IPS DF 4.7 (cell line): Measurements from ENCODE around the gene NAT14.
"Not testable (repeated sequence)": the region's sequence is repeated elsewhere in the genome, so short reads cannot be mapped to it uniquely, and the experiment has no call there.

ENCODE experiments used
- DNase-seq: peaks from one replicate; pipeline ENCODE4 v3.0.0-alpha.2; 2013; ENCODE audit warnings: low spot score; ENCODE audit errors: extremely low read depth

The NAT14 gene

GRCh38 chr19:55502197-55502952 lies 17.4 kb downstream of the NAT14 start:
- no peak for DNase-seq

DNA sequence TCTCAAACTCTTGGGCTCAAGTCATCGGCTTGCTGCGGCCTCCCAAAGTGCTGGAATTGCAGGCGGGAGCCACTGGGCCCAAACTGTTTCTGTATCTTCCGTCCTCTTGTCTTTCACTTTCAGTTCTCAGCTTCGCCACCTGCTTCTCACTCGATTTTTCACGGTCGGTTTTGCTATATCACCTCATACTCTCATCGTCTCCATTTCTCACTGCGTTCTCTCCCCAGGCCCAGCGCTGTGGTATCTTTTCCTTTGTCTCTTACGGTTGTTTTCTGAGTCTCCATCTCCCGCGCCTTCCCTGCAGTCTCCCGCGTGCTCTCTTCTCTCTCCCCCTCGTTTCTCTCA lies 18.1 kb downstream of the NAT14 start:
- no peak for DNase-seq

DNA sequence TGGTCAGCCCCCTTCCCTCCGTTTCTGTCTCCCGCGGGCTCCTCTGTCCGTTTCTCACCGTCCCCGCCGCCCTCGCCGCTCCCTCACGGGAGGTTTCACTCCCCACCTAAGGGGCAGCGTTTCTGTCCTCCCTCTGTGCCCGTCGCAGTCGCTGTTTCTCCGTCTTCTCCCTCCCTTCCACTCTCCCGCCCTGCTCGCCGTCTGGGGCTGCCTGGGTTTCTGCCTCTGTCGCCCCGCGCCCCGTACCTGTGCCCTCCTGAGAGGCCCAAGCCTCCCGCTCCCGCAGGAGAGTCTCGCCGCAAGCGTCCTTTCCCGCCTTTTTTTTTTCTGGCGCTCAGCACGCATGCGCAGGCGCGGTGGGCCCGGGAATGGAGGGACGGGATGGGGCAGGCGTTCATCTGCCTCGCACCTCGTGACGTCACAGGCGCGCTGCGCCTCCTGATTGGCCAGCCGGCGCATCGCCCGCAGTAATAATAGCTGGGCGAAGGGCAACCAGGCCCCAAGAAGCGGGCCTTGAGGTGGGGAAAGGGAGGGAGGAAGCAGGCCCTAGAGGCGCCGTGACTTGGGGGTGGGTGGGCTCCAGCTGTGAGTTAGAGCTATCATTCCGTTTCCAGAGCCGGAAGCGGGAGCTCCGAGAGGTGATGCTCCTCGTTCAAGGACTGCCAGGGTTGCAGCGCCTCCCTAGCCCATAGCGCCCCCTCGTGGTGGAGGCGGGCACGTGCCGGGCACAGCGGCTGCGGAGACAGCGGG lies 18.7 kb downstream of the NAT14 start:
- DNase-seq: no peak

DNA sequence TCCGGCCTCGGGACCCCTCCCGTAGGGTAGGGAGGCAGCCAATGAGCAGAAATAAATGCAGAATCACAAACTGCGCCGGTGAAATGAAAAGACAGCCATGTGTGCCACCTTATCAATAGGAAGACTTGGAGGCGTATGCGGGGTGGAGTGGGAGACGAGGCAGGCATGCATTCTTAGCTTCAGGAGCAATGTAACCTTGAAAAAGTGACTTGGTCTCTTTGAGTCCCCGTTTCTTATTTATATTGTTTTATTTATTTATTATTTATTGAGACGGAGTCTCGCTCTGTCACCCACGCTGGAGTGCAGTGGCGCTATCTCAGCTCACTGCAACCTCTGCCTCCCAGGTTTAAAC lies 19.2 kb downstream of the NAT14 start:
- no peak for DNase-seq

DNA sequence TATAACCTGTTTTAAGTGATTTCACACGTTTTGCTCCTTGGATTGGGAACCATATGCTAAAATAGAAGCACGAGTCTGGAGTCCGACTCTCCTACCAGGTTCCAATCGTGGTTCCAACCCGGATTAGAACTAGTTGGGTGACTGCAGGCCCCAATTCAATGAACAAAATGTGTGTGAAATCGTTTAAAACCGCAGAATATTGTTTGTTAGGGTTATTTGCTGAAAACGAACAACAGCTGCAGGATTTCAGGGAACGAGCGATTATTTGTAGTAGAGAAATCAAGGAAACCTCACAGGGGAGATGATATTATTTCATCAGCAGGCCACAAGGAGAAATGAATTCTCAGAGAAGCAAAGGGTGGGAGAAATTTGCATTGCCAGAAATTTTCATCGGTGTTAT lies 20.0 kb downstream of the NAT14 start:
- DNase-seq: no peak

DNA sequence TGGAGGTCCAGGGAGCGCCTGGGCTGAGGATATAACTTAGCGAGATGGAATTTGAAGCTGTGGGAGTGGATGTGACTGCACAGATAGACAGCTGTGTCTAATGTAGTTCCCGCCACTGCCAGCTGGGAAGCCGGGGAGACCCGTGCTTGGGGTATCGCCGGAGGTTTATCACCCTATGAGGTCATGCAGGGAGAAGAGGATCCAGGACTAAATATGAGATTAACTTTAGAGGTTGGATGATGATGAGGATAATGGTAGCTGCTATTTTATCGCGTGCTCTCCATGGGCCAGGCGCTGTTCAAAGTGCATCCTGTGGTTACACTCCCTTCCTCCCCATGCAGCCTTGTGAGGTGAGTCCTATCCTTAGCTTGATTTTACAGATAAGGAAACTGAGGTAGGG lies 23.1 kb downstream of the NAT14 start:
- no peak for DNase-seq

GRCh38 chr19:55516878-55517620 lies 32.1 kb downstream of the NAT14 start:
- DNase-seq: peak; percentile 62

DNA sequence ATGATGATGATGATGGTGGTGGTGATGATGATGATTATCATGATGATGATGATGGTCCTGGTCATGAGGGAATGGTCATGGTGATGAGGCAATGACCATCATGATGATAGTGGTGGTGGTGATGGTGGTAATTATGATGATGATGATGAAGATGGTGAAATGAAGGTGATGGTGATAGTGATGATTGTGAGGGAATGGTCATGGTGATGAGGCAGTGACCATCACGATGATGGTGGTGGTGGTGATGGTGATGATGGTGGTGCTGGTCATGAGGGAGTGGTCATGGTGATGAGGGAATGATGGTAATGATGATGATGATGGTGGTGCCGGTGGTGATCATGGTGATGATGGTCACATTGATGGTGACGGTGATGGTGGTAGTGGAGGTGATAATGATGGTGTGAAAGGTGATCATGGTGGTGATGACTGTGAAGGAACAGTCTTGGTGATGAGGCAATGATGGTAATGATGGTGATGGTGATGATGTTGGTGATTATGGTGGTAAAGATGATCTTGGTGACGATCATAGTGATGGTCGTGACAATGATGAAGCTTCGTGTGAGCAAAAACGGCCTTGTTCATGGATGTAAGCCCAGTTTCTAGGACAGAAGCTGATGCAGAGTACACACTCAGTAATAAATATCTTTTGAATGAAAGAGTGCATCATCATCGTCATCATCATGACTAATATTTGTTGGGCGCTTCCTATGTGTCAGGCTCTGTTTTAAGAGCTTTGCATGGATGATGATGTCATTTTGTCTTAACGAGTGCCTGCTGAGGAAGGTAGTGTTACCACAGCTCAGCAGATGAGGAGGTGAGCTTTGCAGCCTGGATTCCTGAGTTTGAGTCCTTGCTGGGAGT lies 34.7 kb downstream of the NAT14 start:
- no peak for DNase-seq

DNA sequence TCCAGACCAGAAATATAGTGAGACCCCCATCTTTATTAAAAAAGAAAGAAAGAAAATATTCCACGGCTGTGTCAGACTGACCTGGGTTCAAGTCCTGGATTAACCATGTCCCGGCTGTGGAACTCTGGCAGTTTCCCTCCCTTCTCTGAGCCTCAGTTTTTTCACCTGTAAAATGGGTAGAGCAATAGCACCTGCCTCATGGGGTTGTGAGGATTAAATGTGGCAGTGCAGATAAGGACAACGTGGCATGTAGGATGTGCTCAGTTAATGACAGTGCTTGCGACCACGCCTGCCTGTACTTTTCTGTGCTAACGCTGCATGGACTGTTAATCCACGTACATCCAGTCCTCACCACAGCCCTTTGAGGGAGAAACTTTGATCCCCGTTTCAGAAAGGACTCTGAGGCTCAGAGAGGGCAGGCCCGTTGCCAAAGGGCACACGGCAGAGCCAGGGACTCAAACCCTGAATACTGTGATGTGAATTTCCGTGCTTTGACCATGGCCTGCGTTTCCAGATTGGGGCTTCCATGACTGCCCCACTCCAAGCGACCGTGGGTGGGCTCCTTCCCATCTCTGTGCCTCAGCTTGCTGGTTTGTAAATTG lies 35.8 kb downstream of the NAT14 start:
- DNase-seq: no peak

DNA sequence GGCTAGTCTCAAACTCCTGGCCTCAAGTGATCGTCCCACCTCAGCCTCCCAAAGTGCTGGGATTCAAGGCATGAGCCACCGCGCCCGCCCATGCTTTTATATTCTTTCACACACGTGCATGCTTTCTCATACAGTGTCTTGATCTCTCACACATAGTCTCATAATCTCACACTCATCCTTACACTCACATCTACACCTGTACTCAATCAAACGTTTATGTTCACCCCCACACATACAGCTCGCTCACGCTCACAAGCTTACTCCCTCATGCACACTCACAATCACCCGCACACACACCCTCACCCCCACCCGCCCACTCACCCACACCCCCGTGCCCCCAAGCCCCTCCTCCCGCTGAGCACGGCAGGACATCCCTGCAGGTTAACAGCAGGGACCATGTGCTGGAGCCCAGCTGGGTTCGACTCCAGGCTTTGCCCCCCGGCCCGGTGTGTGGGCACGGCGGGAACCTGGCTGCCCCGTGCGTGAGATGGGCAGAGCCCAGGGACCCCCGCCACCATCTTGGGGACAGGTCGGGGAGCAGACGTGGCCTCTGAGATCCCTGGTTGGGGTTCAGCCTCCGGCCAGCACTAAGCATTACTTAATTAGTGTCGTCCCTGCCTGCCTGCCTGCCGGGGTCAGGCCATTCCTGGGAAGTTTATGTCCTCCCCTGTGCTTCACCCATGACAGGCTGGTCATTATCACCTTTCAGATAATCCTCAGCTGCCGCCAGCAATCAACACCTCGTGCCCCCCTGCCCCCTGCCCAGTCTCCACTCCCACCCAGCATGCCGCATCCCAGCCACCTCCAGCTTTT lies 40.5 kb downstream of the NAT14 start:
- no peak for DNase-seq

DNA sequence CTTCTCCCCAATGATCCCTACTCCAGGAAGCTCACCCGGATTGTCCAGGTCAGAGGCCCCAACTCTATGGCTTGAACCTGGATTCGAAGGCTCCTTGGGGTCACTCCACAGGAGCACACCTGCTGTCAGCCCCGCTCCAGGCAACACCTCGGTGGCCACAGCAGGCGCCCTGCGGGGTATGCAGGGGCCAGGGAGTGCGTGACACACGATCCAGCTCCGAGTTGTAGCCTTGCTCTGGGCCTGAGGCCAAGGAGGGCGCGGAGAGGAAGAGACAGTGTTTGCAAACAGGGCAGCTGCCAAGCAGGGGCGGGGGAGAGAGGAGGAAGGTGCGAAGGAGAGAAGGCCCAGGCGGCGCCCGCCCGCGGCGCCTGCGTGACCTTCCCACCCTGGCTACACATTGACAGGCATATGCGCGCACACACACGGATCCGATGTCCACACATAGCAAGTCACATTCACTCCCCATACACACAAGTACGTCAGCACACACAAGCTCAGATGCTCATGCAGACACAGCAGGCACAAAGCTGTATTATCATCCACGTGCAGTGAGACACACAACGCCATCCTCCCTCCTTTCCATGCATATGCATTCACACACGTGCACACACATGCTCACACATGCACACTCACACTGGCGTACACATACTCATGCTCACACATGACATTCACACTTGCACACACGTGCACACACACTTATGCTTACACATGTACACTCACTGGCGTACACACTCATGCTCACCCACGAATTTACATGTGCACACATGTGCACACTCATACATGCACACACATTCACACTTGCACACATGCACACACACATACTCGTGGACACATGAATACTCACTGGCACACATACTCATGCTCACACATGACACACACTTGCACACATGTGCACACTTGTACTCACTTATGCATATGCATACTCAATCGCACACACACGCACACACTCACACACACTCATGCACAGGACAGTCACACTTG lies 41.5 kb downstream of the NAT14 start:
- no peak for DNase-seq

DNA sequence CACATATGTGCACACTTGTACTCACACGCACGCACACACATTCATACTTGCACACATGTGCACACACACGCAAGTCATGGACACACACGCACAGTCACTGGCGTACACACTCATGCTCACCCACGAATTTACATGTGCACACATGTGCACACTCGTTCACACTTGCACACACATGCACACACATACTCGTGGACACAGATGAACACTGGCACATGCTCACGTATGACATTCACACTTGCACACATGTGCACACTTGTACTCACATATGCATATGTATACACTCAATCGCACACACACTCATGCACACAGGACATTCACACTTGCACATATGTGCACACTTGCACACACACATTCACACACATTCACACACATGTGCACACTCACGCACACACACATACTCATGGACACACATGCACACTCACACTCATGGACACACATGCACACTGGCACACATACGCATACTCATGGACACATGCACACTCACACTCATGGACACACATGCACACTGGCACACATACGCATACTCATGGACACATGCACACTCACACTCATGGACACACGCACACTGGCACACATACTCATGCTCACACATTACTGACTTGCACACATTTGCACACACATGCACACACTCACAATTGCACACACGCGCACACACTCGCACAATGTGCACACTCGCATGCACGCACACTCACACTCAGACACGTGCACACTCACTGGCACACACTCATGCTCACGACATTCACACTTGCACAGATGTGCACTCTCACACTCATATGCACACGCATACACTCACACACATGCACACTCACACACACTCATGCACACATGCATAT lies 42.4 kb downstream of the NAT14 start:
- DNase-seq: no peak

- no peak for DNase-seq
Measured at GRCh38 chr19:55528030-55528803, 43.2 kb downstream of the NAT14 start.

- no peak for DNase-seq
Measured at GRCh38 chr19:55529636-55530234, 44.7 kb downstream of the NAT14 start.

DNA sequence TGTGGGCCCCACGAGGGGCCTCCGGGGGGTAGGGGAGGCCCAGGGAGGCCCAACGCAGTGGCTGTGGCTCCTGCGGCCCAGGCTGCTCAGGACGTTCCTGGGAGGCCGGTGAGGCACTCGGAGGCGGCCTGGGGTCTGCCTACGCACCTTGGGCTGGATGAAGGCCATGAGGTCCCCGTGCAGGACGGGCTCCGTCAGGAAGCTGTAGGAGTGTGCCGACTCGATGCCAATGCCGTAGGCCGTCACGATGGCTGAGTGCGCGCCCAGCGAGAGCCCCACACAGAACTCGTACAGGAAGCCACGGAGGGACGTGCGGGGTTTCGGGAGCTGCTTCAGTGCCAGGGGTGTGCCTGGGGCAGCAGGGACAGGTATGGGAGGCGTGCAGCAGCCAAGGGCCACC lies 46.0 kb downstream of the NAT14 start:
- no peak for DNase-seq

- DNase-seq: not testable (repeated sequence)
Measured at GRCh38 chr19:55534280-55534679, 49.3 kb downstream of the NAT14 start.
